HG02943 (cell line): Measurements from ENCODE around the gene ANKRD35.
"Not testable (repeated sequence)": the region's sequence is repeated elsewhere in the genome, so short reads cannot be mapped to it uniquely, and the experiment has no call there.

Source experiments
- ATAC-seq: cut with Tn5 transposase; IDR thresholded peaks from one replicate; pipeline ENCODE4 v1.9.1; 2021; ENCODE audit warnings: mild to moderate bottlenecking, low read depth, moderate library complexity; ENCODE audit not compliant: unreplicated experiment

The ANKRD35 gene

GRCh38 chr1:145885738-145886287 is at the start of gene ANKRD35:
Gene ANKRD35 (minus strand): TSS chr1:145885866. CDS start chr1:145885758, 108 bp downstream.
- peak; percentile 85 for ATAC-seq

GRCh38 chr1:145932522-145933009 is 46.9 kb upstream of the ANKRD35 start:
- ATAC-seq: not testable (repeated sequence)

- no peak for ATAC-seq
Measured at GRCh38 chr1:145927916-145928643, 42.4 kb upstream of the ANKRD35 start.

- ATAC-seq: peak; percentile 95
Measured at GRCh38 chr1:145927063-145927886, 41.6 kb upstream of the ANKRD35 start, which contains the start of gene RBM8A. Gene RBM8A (minus strand): TSS chr1:145927484. CDS start chr1:145927426, 58 bp downstream.

- ATAC-seq: no peak
Measured at GRCh38 chr1:145926686-145927062, 41.0 kb upstream of the ANKRD35 start.

- ATAC-seq: no peak
Measured at GRCh38 chr1:145922266-145922665, 36.6 kb upstream of the ANKRD35 start.

- ATAC-seq: not testable (repeated sequence)
Measured at GRCh38 chr1:145920297-145920696, 34.6 kb upstream of the ANKRD35 start.

GRCh38 chr1:145918992-145919939 is 33.6 kb upstream of the ANKRD35 start:
- ATAC-seq: peak; percentile 27

- ATAC-seq: peak; percentile 85
Measured at GRCh38 chr1:145918144-145918991, 32.7 kb upstream of the ANKRD35 start, which contains the start of gene PEX11B. Gene PEX11B (minus strand): TSS chr1:145918717. CDS start chr1:145918688, 29 bp downstream.

- ATAC-seq: no peak
Measured at GRCh38 chr1:145917595-145917994, 31.9 kb upstream of the ANKRD35 start.

GRCh38 chr1:145916745-145917144 is 31.1 kb upstream of the ANKRD35 start:
- no peak for ATAC-seq

GRCh38 chr1:145912128-145912641 is 26.5 kb upstream of the ANKRD35 start:
- no peak for ATAC-seq

GRCh38 chr1:145908653-145909052 is 23.0 kb upstream of the ANKRD35 start:
- ATAC-seq: no peak

GRCh38 chr1:145906954-145907753 is 21.5 kb upstream of the ANKRD35 start:
- no peak for ATAC-seq

- ATAC-seq: no peak
Measured at GRCh38 chr1:145901312-145902021, 15.8 kb upstream of the ANKRD35 start.

- ATAC-seq: no peak
Measured at GRCh38 chr1:145898756-145899155, 13.1 kb upstream of the ANKRD35 start.

GRCh38 chr1:145897969-145898368 is 12.3 kb upstream of the ANKRD35 start:
- no peak for ATAC-seq
